DND-41 (cell line): Measurements from ENCODE around the gene HPRT1.

Experiments used
- ATAC-seq: fragments of 200-7000 bp; cut with Tn5 transposase; 3 replicates; pipeline ENCODE4 v1.9.1; 2021; ENCODE audit warnings: low read depth; ENCODE audit not compliant: insufficient read depth
- DNase-seq: peaks from one replicate; pipeline ENCODE4 v3.0.0-alpha.2; 2020
- H2AFZ ChIP-seq: 2 replicates; pipeline ENCODE4 v1.6.0; 2012; ENCODE audit warnings: low read depth, low read length
- H3K27ac ChIP-seq: 2 replicates; pipeline ENCODE4 v1.5.1; 2012; ENCODE audit warnings: low read length, inconsistent platforms
- H3K27me3 ChIP-seq: fragments of 200-600 bp; sonication (generic); 2 replicates; pipeline ENCODE4 v1.6.0; 2012; ENCODE audit warnings: low read length, mild to moderate bottlenecking, inconsistent platforms; ENCODE audit not compliant: insufficient read depth, poor library complexity
- H3K36me3 ChIP-seq: 2 replicates; pipeline ENCODE4 v1.5.1; 2012; ENCODE audit warnings: low read length, inconsistent platforms; ENCODE audit not compliant: insufficient read depth
- H3K4me1 ChIP-seq: 2 replicates; pipeline ENCODE4 v1.5.1; 2012; ENCODE audit warnings: mild to moderate bottlenecking, low read length; ENCODE audit not compliant: insufficient read depth
- H3K4me2 ChIP-seq: 2 replicates; pipeline ENCODE4 v1.6.0; 2012; ENCODE audit warnings: mild to moderate bottlenecking, moderate library complexity, low read length, inconsistent platforms; ENCODE audit not compliant: insufficient read depth
- H3K4me3 ChIP-seq, 2 experiments: fragments of 200-600 bp in 1 of 2; shearing (Covaris generic) in 1 of 2; 2 replicates each; pipeline ENCODE4 v1.5.1; 2012 to 2016; ENCODE audit warnings: inconsistent platforms in 2 of 2, low read length in 2 of 2, mild to moderate bottlenecking in 2 of 2, low read depth in 1 of 2, moderate library complexity in 1 of 2
- H3K79me2 ChIP-seq: 2 replicates; pipeline ENCODE4 v1.6.0; 2012; ENCODE audit warnings: low read length, inconsistent platforms; ENCODE audit not compliant: insufficient read depth
- H3K9ac ChIP-seq: 2 replicates; pipeline ENCODE4 v1.6.0; 2012; ENCODE audit warnings: low read depth, mild to moderate bottlenecking, inconsistent platforms, low read length, moderate library complexity
- H3K9me3 ChIP-seq: 2 replicates; pipeline ENCODE4 v1.5.1; 2012; ENCODE audit warnings: low read length, moderate library complexity, mild to moderate bottlenecking, inconsistent platforms; ENCODE audit not compliant: insufficient read depth, severe bottlenecking
- H4K20me1 ChIP-seq: 2 replicates; pipeline ENCODE4 v1.6.0; 2012; ENCODE audit warnings: low read length; ENCODE audit not compliant: insufficient read depth
- EZH2 ChIP-seq: IDR thresholded peaks from 3 replicates; pipeline ENCODE4 v1.6.1; 2012; ENCODE audit warnings: borderline replicate concordance, low read depth, mild to moderate bottlenecking, moderate library complexity, low read length, inconsistent platforms; ENCODE audit not compliant: severe bottlenecking
- TF ChIP-seq, protein P1 (sequence below): IDR thresholded peaks from 2 replicates; pipeline ENCODE4 v1.5.1; 2012; ENCODE audit warnings: borderline replicate concordance, low read length, moderate library complexity, mild to moderate bottlenecking; ENCODE audit not compliant: poor library complexity, severe bottlenecking; ENCODE audit errors: extremely low read depth

HPRT1 gene

DNA sequence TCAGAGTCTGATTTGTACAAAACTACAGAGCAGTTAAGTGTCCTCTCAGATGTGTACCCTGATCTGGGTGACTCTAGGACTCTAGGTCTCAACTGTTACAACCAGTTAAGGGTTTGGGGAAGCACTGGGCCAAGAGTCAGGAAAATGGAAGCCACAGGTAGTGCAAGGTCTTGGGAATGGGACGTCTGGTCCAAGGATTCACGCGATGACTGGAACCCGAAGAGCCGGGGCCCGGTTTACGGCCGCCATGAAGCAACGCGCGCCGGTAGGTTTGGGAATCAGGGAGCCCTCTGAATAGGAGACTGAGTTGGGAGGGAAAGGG is 321 bp upstream of the HPRT1 start:
- peak overlapping the region; percentile 91 for H3K9ac ChIP-seq
- peak overlapping the region; percentile 90 for H3K4me2 ChIP-seq
- peak overlapping the region; percentile 51 for H3K27ac ChIP-seq
- peaks cover 45% of the 10 kb centered on the region for H3K79me2 ChIP-seq
- ATAC-seq (peak; percentile 23), DNase-seq (no peak)
- H4K20me1 ChIP-seq: peaks cover 11% of the 10 kb centered on the region; the same call in 1 of the 2 replicates
- H3K4me1 ChIP-seq: peaks cover 33% of the 10 kb centered on the region
- H3K36me3 ChIP-seq: no peaks in the 10 kb centered on the region
- peak overlapping the region; percentile 79 for H2AFZ ChIP-seq
- TF ChIP-seq, protein P1, sequence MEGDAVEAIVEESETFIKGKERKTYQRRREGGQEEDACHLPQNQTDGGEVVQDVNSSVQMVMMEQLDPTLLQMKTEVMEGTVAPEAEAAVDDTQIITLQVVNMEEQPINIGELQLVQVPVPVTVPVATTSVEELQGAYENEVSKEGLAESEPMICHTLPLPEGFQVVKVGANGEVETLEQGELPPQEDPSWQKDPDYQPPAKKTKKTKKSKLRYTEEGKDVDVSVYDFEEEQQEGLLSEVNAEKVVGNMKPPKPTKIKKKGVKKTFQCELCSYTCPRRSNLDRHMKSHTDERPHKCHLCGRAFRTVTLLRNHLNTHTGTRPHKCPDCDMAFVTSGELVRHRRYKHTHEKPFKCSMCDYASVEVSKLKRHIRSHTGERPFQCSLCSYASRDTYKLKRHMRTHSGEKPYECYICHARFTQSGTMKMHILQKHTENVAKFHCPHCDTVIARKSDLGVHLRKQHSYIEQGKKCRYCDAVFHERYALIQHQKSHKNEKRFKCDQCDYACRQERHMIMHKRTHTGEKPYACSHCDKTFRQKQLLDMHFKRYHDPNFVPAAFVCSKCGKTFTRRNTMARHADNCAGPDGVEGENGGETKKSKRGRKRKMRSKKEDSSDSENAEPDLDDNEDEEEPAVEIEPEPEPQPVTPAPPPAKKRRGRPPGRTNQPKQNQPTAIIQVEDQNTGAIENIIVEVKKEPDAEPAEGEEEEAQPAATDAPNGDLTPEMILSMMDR: no peak
- TF ChIP-seq EZH2: no peak
- H3K9me3 ChIP-seq: no peaks in the 10 kb centered on the region
- peak overlapping the region; percentile 33 to 56; a peak in 3 of 4 replicates for H3K4me3 ChIP-seq
- H3K27me3 ChIP-seq: no peaks in the 10 kb centered on the region

DNA sequence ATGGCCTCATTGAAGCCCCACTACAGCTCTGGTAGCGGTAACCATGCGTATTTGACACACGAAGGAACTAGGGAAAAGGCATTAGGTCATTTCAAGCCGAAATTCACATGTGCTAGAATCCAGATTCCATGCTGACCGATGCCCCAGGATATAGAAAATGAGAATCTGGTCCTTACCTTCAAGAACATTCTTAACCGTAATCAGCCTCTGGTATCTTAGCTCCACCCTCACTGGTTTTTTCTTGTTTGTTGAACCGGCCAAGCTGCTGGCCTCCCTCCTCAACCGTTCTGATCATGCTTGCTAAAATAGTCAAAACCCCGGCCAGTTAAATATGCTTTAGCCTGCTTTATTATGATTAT is 876 bp downstream of the HPRT1 start:
- Histone ChIP-seq H4K20me1 (peaks cover 15% of the 10 kb centered on the region; the same call in 1 of the 2 replicates), H3K79me2 (peaks cover 57% of the 10 kb centered on the region), H3K27ac (peak overlapping the region; percentile 86), H3K4me2 (peak overlapping the region; percentile 90), H3K4me1 (peaks cover 35% of the 10 kb centered on the region), H3K9ac (peak overlapping the region; percentile 91), H3K36me3 (no peaks in the 10 kb centered on the region), H2AFZ (peak overlapping the region; percentile 67), H3K9me3 (no peaks in the 10 kb centered on the region), H3K4me3 (peak overlapping the region; percentile 68 to 91; a peak in 3 of 4 replicates), H3K27me3 (no peaks in the 10 kb centered on the region)
- TF ChIP-seq, protein P1: no peak
- TF ChIP-seq EZH2: no peak
- DNase-seq (no peak), ATAC-seq (no peak)

DNA sequence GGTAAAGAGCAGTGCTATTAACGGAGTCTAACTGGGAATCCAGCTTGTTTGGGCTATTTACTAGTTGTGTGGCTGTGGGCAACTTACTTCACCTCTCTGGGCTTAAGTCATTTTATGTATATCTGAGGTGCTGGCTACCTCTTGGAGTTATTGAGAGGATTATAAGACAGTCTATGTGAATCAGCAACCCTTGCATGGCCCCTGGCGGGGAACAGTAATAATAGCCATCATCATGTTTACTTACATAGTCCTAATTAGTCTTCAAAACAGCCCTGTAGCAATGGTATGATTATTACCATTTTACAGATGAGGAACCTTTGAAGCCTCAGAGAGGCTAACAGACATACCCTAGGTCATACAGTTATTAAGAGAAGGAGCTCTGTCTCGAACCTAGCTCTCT is 1.5 kb downstream of the HPRT1 start:
- no peaks in the 10 kb centered on the region for H3K27me3 ChIP-seq
- DNase-seq (no peak), ATAC-seq (no peak)
- H3K9me3 ChIP-seq: no peaks in the 10 kb centered on the region
- peak overlapping the region; percentile 91 for H3K9ac ChIP-seq
- H2AFZ ChIP-seq: no peak overlapping the region
- peak overlapping the region; percentile 86; the same call in 1 of the 2 replicates for H3K27ac ChIP-seq
- peaks cover 16% of the 10 kb centered on the region; the same call in 1 of the 2 replicates for H4K20me1 ChIP-seq
- H3K79me2 ChIP-seq: peaks cover 63% of the 10 kb centered on the region
- no peaks in the 10 kb centered on the region for H3K36me3 ChIP-seq
- peak overlapping the region; percentile 90 for H3K4me2 ChIP-seq
- H3K4me1 ChIP-seq: peaks cover 35% of the 10 kb centered on the region
- TF ChIP-seq, protein P1: no peak
- no peak for TF ChIP-seq EZH2
- peak overlapping the region; percentile 68 to 91; a peak in 3 of 4 replicates for H3K4me3 ChIP-seq
